ENCODE measurements around the gene MLXIP.

GRCh38 chr12:122144885-122145284 is 66.3 kb downstream of the MLXIP start:
- TF ChIP-seq POLR2A (IDR thresholded peaks at IDR 0.05), result no peak
- TF ChIP-seq, protein P1, sequence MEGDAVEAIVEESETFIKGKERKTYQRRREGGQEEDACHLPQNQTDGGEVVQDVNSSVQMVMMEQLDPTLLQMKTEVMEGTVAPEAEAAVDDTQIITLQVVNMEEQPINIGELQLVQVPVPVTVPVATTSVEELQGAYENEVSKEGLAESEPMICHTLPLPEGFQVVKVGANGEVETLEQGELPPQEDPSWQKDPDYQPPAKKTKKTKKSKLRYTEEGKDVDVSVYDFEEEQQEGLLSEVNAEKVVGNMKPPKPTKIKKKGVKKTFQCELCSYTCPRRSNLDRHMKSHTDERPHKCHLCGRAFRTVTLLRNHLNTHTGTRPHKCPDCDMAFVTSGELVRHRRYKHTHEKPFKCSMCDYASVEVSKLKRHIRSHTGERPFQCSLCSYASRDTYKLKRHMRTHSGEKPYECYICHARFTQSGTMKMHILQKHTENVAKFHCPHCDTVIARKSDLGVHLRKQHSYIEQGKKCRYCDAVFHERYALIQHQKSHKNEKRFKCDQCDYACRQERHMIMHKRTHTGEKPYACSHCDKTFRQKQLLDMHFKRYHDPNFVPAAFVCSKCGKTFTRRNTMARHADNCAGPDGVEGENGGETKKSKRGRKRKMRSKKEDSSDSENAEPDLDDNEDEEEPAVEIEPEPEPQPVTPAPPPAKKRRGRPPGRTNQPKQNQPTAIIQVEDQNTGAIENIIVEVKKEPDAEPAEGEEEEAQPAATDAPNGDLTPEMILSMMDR (IDR thresholded peaks at IDR 0.05), result no peak
